Nephron (organoid): Measurements from ENCODE around the gene CLEC1B.
"Not testable (repeated sequence)": the region's sequence is repeated elsewhere in the genome, so short reads cannot be mapped to it uniquely, and the experiment has no call there.

Experiments used
- H3K27ac Mint-ChIP-seq, 3 experiments: 2 replicates each; pipeline ENCODE4 v1.8.0; 2020; ENCODE audit warnings: mixed read lengths in 3 of 3, mild to moderate bottlenecking in 2 of 3, moderate library complexity in 1 of 3
- H3K27me3 Mint-ChIP-seq: 2 replicates; pipeline ENCODE4 v1.8.0; 2021; ENCODE audit warnings: low read depth, mild to moderate bottlenecking, moderate library complexity, mixed read lengths
- H3K36me3 Mint-ChIP-seq: 2 replicates; pipeline ENCODE4 v1.8.0; 2020; ENCODE audit warnings: low read depth, mixed read lengths
- H3K4me1 Mint-ChIP-seq: 2 replicates; pipeline ENCODE4 v1.8.0; 2020; ENCODE audit warnings: mixed read lengths
- H3K4me3 Mint-ChIP-seq, 3 experiments: 2 replicates each; pipeline ENCODE4 v1.8.0; 2020; ENCODE audit warnings: mild to moderate bottlenecking in 3 of 3, mixed read lengths in 3 of 3, moderate library complexity in 2 of 3
- H3K9me3 Mint-ChIP-seq: 2 replicates; pipeline ENCODE4 v1.8.0; 2020; ENCODE audit warnings: mixed read lengths
- TF ChIP-seq, protein P1 (sequence below), 3 experiments: fragments of 200-600 bp; sonication (generic); IDR thresholded peaks; one replicate each; pipeline ENCODE4 v1.5.0; 2021; ENCODE audit warnings: antibody characterized with exemption in 3 of 3; ENCODE audit not compliant: unreplicated experiment in 3 of 3

The CLEC1B gene

DNA sequence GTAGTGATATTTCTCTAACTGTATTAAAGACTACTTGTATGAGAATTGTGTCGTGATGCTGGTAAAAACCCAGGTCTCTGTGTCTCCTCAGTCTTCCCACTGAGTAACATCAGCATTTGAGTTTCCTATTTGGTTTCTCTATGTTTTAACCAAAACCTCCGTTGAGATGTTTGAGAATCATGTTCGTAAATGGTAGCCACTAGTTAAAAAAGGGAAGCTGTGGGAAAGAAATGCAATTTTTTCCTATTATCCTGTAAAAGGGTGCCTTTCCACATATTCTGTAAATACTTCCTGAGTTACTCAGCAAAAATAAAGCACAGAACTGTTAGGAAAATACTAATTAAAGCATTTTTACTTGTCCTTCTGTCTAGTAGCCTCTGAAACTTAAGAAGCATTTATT lies 7.0 kb downstream of the CLEC1B start:
- H3K4me3 Mint-ChIP-seq = no peak overlapping the region
- no peaks in the 10 kb centered on the region for H3K36me3 Mint-ChIP-seq
- no peak overlapping the region for H3K27ac Mint-ChIP-seq
- TF ChIP-seq, protein P1, sequence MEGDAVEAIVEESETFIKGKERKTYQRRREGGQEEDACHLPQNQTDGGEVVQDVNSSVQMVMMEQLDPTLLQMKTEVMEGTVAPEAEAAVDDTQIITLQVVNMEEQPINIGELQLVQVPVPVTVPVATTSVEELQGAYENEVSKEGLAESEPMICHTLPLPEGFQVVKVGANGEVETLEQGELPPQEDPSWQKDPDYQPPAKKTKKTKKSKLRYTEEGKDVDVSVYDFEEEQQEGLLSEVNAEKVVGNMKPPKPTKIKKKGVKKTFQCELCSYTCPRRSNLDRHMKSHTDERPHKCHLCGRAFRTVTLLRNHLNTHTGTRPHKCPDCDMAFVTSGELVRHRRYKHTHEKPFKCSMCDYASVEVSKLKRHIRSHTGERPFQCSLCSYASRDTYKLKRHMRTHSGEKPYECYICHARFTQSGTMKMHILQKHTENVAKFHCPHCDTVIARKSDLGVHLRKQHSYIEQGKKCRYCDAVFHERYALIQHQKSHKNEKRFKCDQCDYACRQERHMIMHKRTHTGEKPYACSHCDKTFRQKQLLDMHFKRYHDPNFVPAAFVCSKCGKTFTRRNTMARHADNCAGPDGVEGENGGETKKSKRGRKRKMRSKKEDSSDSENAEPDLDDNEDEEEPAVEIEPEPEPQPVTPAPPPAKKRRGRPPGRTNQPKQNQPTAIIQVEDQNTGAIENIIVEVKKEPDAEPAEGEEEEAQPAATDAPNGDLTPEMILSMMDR (IDR thresholded peaks at IDR 0.05; ENCODE audit: unreplicated experiment in 3 of 3) = no peak
- no peaks in the 10 kb centered on the region for H3K27me3 Mint-ChIP-seq
- peaks cover 2% of the 10 kb centered on the region for H3K9me3 Mint-ChIP-seq
- no peaks in the 10 kb centered on the region for H3K4me1 Mint-ChIP-seq

DNA sequence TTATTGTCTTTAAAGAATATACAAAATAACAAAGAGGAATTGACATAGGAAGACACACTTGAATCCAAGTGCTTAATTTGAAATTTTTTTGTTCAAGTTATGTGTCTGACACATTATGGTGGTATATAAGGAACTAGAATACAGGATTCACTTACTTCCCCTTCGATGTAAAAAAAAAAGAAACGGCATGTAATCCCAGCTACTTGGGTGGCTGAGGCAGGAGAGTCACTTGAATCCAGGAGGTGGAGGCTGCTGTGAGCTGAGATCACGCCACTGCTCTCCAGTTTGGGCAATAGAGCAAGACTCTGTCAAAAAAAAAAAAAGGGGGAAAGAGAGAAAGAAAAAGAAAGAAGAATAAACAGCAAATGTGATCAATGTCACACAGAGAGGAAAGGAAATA lies 18.8 kb downstream of the CLEC1B start:
- peaks cover 13% of the 10 kb centered on the region for H3K9me3 Mint-ChIP-seq
- no peaks in the 10 kb centered on the region for H3K4me1 Mint-ChIP-seq
- no peak overlapping the region for H3K27ac Mint-ChIP-seq
- no peaks in the 10 kb centered on the region for H3K27me3 Mint-ChIP-seq
- H3K4me3 Mint-ChIP-seq = no peak overlapping the region
- peaks cover 3% of the 10 kb centered on the region for H3K36me3 Mint-ChIP-seq
- TF ChIP-seq, protein P1 (IDR thresholded peaks at IDR 0.05; ENCODE audit: unreplicated experiment in 3 of 3) = no peak

DNA sequence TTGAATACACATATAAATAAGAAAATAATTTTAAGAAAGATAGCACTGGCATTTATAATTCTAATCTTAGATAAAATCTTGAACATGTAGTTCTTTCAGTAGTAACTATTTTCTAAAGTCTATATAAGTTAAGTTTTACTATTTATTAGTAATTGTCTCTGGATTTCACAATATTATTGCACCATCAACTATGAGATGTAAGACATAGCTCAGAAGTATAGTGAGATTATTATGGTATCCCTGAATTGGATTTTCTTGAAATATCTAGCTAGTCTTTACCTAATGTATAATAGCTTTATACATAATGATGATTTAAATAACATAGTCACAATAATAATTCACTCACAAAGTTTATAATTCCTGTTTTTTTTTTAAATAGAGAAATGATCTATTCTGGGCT lies 21.0 kb downstream of the CLEC1B start:
- H3K27me3 Mint-ChIP-seq = no peaks in the 10 kb centered on the region
- no peak overlapping the region for H3K4me3 Mint-ChIP-seq
- no peak overlapping the region for H3K27ac Mint-ChIP-seq
- H3K4me1 Mint-ChIP-seq = no peaks in the 10 kb centered on the region
- H3K9me3 Mint-ChIP-seq = peaks cover 16% of the 10 kb centered on the region
- TF ChIP-seq, protein P1 (IDR thresholded peaks at IDR 0.05; ENCODE audit: unreplicated experiment in 3 of 3) = no peak
- H3K36me3 Mint-ChIP-seq = peaks cover 3% of the 10 kb centered on the region

DNA sequence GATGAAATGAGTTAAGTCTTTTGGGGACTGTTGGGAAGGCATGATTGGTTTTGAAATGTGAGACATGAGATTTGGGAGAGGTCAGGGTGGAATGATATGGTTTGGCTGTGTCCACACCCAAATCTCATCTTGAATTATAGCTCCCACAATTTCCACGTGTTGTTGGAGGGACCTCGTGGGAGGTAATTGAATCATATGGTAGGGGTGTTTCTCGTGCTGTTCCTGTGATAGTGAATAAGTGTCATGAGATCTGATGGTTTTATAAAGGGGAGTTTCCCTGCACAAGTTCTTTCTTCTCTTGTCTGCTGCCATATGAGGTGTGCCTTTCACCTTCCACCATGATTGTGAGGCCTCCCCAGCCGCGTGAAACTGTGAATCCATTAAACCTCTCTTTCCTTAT lies 22.3 kb downstream of the CLEC1B start:
- H3K27ac Mint-ChIP-seq, H3K36me3 Mint-ChIP-seq, H3K4me3 Mint-ChIP-seq, H3K27me3 Mint-ChIP-seq, H3K4me1 Mint-ChIP-seq: not testable (repeated sequence)
- H3K9me3 Mint-ChIP-seq = peaks cover 16% of the 10 kb centered on the region

DNA sequence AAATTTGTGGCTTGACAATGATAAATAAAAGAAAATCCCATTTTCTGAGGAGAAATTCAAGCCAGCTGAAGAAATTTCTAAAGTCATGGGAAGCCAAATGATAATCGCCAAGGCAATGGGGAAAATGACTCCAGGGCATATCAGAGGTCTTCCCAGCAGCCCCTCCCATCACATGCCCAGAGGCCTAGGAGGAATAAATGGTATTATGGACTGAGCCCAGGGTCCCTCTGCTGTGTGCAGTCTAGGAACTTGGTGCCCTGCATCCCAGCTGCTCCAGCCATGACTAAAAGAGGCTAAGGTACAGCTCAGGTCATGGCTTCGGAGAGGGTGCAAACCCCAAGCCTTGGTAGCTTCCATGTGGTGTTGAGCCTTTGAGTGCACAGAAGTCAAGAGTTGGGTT lies 23.3 kb downstream of the CLEC1B start:
- Mint-ChIP-seq H3K27me3 (no peaks in the 10 kb centered on the region), H3K27ac (no peak overlapping the region), H3K36me3 (peaks cover 3% of the 10 kb centered on the region), H3K4me3 (no peak overlapping the region), H3K4me1 (no peaks in the 10 kb centered on the region), H3K9me3 (peaks cover 16% of the 10 kb centered on the region)
- TF ChIP-seq, protein P1 (IDR thresholded peaks at IDR 0.05; ENCODE audit: unreplicated experiment in 3 of 3) = no peak

DNA sequence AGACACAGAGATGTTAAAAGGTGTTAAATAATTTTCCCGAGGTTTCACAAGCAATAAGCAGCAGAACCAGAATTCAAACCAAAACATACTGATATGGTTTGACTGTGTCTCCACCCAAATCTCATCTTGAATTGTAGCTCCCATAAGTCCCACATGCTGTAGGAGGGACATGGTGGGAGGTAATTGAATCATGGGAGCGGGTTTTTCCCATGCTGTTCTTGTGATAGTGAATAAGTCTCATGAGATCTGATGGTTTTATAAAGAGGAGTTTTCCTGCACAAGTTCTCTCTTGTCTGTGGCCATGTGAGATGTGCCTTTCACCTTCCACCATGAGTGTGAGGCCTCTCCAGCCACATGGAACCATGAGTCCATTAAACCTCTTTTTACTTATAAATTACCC lies 24.2 kb downstream of the CLEC1B start:
- not testable (repeated sequence) for H3K4me1 Mint-ChIP-seq, H3K27ac Mint-ChIP-seq, H3K27me3 Mint-ChIP-seq, H3K36me3 Mint-ChIP-seq, H3K4me3 Mint-ChIP-seq
- peaks cover 16% of the 10 kb centered on the region for H3K9me3 Mint-ChIP-seq

DNA sequence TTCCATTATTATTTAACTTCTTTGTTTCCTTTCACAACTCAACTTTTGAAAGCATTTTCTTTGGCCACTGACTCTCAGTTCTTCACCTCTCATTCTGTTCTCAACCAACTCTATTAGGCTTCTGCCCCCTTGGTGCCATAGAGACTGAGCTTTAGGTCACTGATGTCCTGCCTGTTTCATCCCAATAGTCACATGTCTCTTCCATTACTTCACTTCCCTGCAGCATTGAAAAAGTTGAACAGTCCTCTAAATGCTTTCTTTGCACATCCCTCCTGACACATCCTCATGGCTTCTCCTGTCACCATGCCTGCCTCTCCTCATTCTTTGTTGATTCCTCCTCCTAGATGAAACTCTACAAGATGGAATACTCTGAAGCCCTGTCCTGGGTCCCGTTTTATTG lies 25.0 kb downstream of the CLEC1B start:
- H3K27me3 Mint-ChIP-seq = no peaks in the 10 kb centered on the region
- H3K4me3 Mint-ChIP-seq = no peak overlapping the region
- TF ChIP-seq, protein P1 (IDR thresholded peaks at IDR 0.05; ENCODE audit: unreplicated experiment in 3 of 3) = no peak
- no peak overlapping the region for H3K27ac Mint-ChIP-seq
- H3K36me3 Mint-ChIP-seq = peaks cover 3% of the 10 kb centered on the region
- H3K9me3 Mint-ChIP-seq = peaks cover 16% of the 10 kb centered on the region
- H3K4me1 Mint-ChIP-seq = no peaks in the 10 kb centered on the region
